ENCODE data around the gene ADGRL3. TPM values are rescaled to one million over a fixed set of nuclear protein-coding genes. Genes with fewer than 3 reads are reported as not detected.

Gene ADGRL3
- total RNA-seq, 4 donors from 2014 or later, result 0.19 to 7.8 (median 1.3) TPM

DNA sequence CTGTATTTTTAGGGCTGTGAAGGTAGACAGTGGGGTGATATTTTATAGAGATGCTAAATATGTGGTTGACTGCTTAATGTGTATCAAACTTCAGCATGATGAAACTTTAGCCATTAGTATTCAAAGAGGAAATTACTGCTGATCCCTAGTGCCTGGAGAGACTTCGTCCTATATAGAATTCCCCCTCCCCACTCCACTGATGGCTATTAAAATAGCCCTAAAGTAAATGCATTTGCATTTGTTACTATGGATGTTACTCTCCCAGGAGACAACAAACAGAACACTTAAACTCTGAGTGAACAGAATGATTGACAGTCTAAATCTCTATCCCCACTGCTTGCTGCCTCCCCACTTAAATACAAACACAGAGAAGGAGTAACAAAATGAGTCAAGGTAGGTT, 39.1 kb downstream of the ADGRL3 start:
- H3K4me3 ChIP-seq, result no peak overlapping the region
- intact Hi-C loops (cut with DNase I), result no loop called here
- TF ChIP-seq POLR2A (IDR thresholded peaks at IDR 0.05), result no peak
- TF ChIP-seq, protein P1, sequence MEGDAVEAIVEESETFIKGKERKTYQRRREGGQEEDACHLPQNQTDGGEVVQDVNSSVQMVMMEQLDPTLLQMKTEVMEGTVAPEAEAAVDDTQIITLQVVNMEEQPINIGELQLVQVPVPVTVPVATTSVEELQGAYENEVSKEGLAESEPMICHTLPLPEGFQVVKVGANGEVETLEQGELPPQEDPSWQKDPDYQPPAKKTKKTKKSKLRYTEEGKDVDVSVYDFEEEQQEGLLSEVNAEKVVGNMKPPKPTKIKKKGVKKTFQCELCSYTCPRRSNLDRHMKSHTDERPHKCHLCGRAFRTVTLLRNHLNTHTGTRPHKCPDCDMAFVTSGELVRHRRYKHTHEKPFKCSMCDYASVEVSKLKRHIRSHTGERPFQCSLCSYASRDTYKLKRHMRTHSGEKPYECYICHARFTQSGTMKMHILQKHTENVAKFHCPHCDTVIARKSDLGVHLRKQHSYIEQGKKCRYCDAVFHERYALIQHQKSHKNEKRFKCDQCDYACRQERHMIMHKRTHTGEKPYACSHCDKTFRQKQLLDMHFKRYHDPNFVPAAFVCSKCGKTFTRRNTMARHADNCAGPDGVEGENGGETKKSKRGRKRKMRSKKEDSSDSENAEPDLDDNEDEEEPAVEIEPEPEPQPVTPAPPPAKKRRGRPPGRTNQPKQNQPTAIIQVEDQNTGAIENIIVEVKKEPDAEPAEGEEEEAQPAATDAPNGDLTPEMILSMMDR (IDR thresholded peaks at IDR 0.05), result no peak
- no peaks in the 10 kb centered on the region for H3K36me3 ChIP-seq
- DNase-seq, result no peak
- H3K27ac ChIP-seq, result no peak overlapping the region
- WGBS, 2 donors, result 60 to 72% methylated on average over 1 of the region's 1 CpG
- H3K9me3 ChIP-seq, result no peaks in the 10 kb centered on the region
- H3K27me3 ChIP-seq, result no peaks in the 10 kb centered on the region
- H3K4me1 ChIP-seq, result no peaks in the 10 kb centered on the region

DNA sequence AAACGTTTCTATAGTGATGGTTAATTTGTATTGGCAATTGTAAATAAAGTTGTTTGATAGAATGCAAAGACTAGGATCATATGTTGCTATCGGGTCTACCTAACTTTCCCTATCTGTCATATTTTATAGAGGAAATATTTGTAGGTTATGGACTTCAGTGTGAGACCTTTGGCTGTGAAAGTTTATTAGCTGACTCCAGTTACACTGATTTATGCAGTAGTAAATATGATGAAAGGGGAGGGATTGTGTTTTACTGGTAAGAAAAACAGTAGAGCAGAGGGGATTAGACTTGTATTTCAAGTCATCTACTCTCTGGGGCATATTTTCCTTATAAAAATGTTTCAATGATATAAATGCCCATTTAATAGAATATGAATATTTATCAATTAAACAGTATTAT, 43.8 kb downstream of the ADGRL3 start:
- intact Hi-C loops (cut with DNase I), result no loop called here
- H3K4me1 ChIP-seq, result no peaks in the 10 kb centered on the region
- no peak overlapping the region for H3K27ac ChIP-seq
- no peak overlapping the region for H3K4me3 ChIP-seq
- DNase-seq, result no peak
- WGBS, 2 donors, result 46 to 76% methylated on average over 2 of the region's 2 CpGs
- H3K27me3 ChIP-seq, result no peaks in the 10 kb centered on the region
- TF ChIP-seq, protein P1 (IDR thresholded peaks at IDR 0.05), result no peak
- no peak for TF ChIP-seq POLR2A (IDR thresholded peaks at IDR 0.05)
- no peaks in the 10 kb centered on the region for H3K9me3 ChIP-seq
- no peaks in the 10 kb centered on the region for H3K36me3 ChIP-seq

DNA sequence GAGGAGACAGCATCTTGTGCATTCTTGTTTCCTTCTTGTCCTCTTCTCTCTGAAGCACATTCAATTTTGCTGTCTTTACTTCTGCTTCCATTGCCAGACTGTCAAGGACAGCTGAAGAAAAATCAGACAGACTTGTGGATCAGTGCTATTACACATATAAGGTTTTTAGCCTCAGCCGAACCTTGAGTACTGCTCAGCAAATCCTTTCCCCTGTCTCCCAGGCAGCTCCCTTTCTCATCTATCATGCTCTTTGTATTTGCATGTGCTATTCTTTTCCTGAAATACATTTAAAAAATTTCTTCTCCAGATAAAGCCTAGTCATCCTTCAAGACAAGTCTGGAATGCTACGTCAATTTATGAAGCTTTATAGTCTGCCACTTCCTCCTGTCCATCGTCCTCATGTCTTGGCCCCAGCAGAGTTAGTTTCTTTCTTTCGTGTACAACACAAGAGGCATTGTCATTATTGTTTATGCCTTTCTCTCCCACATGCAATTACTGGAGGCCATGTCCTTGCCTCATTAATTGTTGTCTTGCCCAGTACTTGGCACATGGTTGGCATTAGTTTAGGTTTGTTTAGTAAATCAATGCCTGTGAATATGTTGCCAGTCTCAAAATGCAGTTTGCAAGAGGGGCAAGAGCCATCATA, 45.1 kb downstream of the ADGRL3 start:
- no peak overlapping the region for H3K4me3 ChIP-seq
- intact Hi-C loops (cut with DNase I), result no loop called here
- WGBS, 2 donors, result 57 to 66% methylated on average over 4 of the region's 4 CpGs

DNA sequence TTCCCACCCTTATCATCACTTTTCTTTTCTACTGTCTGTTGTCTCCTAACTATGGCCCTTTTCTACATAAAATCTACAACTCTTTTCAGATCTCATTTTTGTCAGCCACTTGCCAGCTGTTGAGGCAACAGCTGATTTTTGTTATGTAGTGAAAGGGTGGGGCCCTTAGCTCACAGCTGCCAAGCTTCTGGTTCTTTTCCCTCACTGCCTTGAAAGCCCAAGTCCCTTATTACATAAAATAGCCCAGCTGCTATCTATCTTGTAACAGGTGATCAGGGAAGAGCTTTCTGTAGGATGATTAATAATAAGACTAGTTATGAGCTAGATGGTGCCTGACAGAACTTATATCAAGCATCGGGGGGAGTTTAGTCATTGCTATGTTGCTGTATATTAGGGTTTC, 45.9 kb downstream of the ADGRL3 start:
- no peak for TF ChIP-seq POLR2A (IDR thresholded peaks at IDR 0.05)
- TF ChIP-seq, protein P1 (IDR thresholded peaks at IDR 0.05), result no peak
- DNase-seq, result no peak
- Histone ChIP-seq H3K27me3 (no peaks in the 10 kb centered on the region), H3K4me1 (no peaks in the 10 kb centered on the region), H3K27ac (no peak overlapping the region), H3K4me3 (no peak overlapping the region), H3K9me3 (no peaks in the 10 kb centered on the region), H3K36me3 (no peaks in the 10 kb centered on the region)
- intact Hi-C loops (cut with DNase I), result no loop called here
- 69 to 72% methylated on average over 1 of the region's 1 CpG for WGBS, 2 donors

More for the DNA sequence above, 45.1 kb downstream of the ADGRL3 start:
- Histone ChIP-seq H3K27ac (no peak overlapping the region), H3K27me3 (no peaks in the 10 kb centered on the region), H3K4me1 (no peaks in the 10 kb centered on the region), H3K36me3 (no peaks in the 10 kb centered on the region), H3K9me3 (no peaks in the 10 kb centered on the region)
- DNase-seq, result no peak
- TF ChIP-seq, protein P1 (IDR thresholded peaks at IDR 0.05), result no peak
- TF ChIP-seq POLR2A (IDR thresholded peaks at IDR 0.05), result no peak

DNA sequence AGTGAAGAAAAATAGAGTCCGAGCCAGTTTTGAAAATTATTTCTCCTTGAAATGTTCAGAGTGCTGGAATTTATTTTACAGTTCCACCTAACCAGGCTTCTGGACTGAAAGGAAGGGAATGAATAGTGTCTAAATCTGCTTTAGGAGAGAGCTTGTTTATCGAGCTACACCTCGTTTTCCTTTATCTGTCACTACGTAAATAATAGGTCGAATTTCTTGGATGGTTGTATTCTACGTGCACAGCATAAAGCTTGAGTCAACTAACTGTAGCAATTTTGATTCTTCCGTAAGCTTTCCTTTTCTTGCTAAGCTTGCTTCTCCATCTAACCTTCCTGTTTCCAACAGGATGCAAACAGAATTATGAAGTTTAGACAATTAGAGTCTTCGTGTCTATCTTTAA, 48.6 kb downstream of the ADGRL3 start:
- Histone ChIP-seq H3K4me3 (no peak overlapping the region), H3K27me3 (no peaks in the 10 kb centered on the region), H3K4me1 (peaks cover 0 to 9% (median 8%) of the 10 kb centered on the region in 3 donors), H3K9me3 (no peaks in the 10 kb centered on the region), H3K36me3 (no peaks in the 10 kb centered on the region), H3K27ac (no peak overlapping the region)
- intact Hi-C loops (cut with DNase I), result no loop called here
- 65 to 80% methylated on average over 8 of the region's 8 CpGs for WGBS, 2 donors
- DNase-seq, result no peak
- TF ChIP-seq POLR2A (IDR thresholded peaks at IDR 0.05), result no peak
- TF ChIP-seq, protein P1 (IDR thresholded peaks at IDR 0.05), result no peak
